GM12878 (cell line): Measurements from ENCODE around the gene SPATA16. TPM values are rescaled to one million over a fixed set of nuclear protein-coding genes. Genes with fewer than 3 reads are reported as not detected.
"Not testable (repeated sequence)": the region's sequence is repeated elsewhere in the genome, so short reads cannot be mapped to it uniquely, and the experiment has no call there.

Source experiments
- ATAC-seq: fragments of 200-7000 bp; cut with Tn5 transposase; 3 replicates; pipeline ENCODE4 v1.9.1; 2020; ENCODE audit warnings: mild to moderate bottlenecking, moderate library complexity
- BruUV-seq: library from RNA; stranded (reverse); fragments of 400-500 nt; replicated peaks from 2 replicates; lab custom pipeline; 2021; lab: Mats Ljungman, UMichigan
- CTCF ChIA-PET: fragments of 300-600 bp; sonication (Branson Sonifier 250); formaldehyde crosslinking; extraction: SDS; loops from one replicate; lab custom pipeline; 2021; ENCODE audit warnings: inconsistent platforms; lab: Yijun Ruan, JAX
- POLR2A ChIA-PET: fragments of 350-600 bp; formaldehyde crosslinking; extraction: SDS; loops from one replicate; lab custom pipeline; 2021; ENCODE audit warnings: inconsistent platforms; lab: Charles Lee
- RAD21 ChIA-PET: fragments of 300-600 bp; sonication (Branson Sonifier 250); formaldehyde crosslinking; loops from one replicate; lab custom pipeline; 2023; ENCODE audit warnings: antibody characterized with exemption; ENCODE audit not compliant: unreplicated experiment; lab: Charles Lee
- SMC1A ChIA-PET: fragments of 300-600 bp; sonication (Branson Sonifier 250); formaldehyde crosslinking; loops from one replicate; lab custom pipeline; 2023; ENCODE audit not compliant: unreplicated experiment, uncharacterized antibody; lab: Charles Lee
- DNase-seq: peaks from one replicate; pipeline ENCODE4 v3.0.0-alpha.2; 2011; ENCODE audit warnings: low read depth, low spot score
- FAIRE-seq: peaks from 3 replicates; lab custom pipeline; 2011; peaks lifted over from hg19 to GRCh38; lab: Jason Lieb, UNC
- H2AFZ ChIP-seq: 2 replicates; pipeline ENCODE4 v1.6.0; 2011; ENCODE audit warnings: low read depth, low read length, control low read depth; ENCODE audit not compliant: control insufficient read depth
- H3K27ac ChIP-seq: 2 replicates; pipeline ENCODE4 v1.5.1; 2011; ENCODE audit warnings: control low read depth; ENCODE audit not compliant: control insufficient read depth, insufficient read depth
- H3K27me3 ChIP-seq, 2 experiments: replicated peaks in 1 of 2; 2 replicates each; pipeline versions ENCODE4 v1.6.0 to v1.6.1; 2011; ENCODE audit warnings: low read length in 1 of 2; ENCODE audit not compliant: control insufficient read depth in 2 of 2, insufficient read depth in 2 of 2
- H3K36me3 ChIP-seq, 2 experiments: 2 replicates each; pipeline ENCODE4 v1.5.1; 2011; ENCODE audit warnings: low read length in 1 of 2; ENCODE audit not compliant: control insufficient read depth in 2 of 2, insufficient read depth in 2 of 2
- H3K4me1 ChIP-seq: 2 replicates; pipeline ENCODE4 v1.6.1; 2011; ENCODE audit warnings: mild to moderate bottlenecking, low read length, moderate library complexity, mixed read lengths; ENCODE audit not compliant: control insufficient read depth, insufficient read depth
- H3K4me2 ChIP-seq: 2 replicates; pipeline ENCODE4 v1.6.0; 2011; ENCODE audit warnings: control low read depth; ENCODE audit not compliant: control insufficient read depth, insufficient read depth
- H3K4me3 ChIP-seq: fragments of 200-600 bp; sonication (generic); 2 replicates; pipeline ENCODE4 v1.5.1; 2016
- H3K79me2 ChIP-seq: 2 replicates; pipeline ENCODE4 v1.6.0; 2011; ENCODE audit warnings: low read length; ENCODE audit not compliant: control insufficient read depth, insufficient read depth
- H3K9ac ChIP-seq: 2 replicates; pipeline ENCODE4 v1.8.0; 2011; ENCODE audit warnings: low read length, control low read depth, mixed read lengths; ENCODE audit not compliant: control insufficient read depth, insufficient read depth
- H3K9me3 ChIP-seq: replicated peaks from 3 replicates; pipeline ENCODE4 v1.5.1; 2011; ENCODE audit warnings: mild to moderate bottlenecking, low read length; ENCODE audit not compliant: control insufficient read depth, insufficient read depth
- H4K20me1 ChIP-seq: 2 replicates; pipeline ENCODE4 v1.6.0; 2011; ENCODE audit not compliant: control insufficient read depth, insufficient read depth
- E2F8 ChIP-seq: fragments of 450-650 bp; IDR thresholded peaks from 2 replicates; pipeline ENCODE4 v1.6.1; 2018; ENCODE audit warnings: mild to moderate bottlenecking, low read depth, moderate library complexity; ENCODE audit not compliant: partially characterized antibody
- HSF1 ChIP-seq: fragments of 150-350 bp; IDR thresholded peaks from 2 replicates; pipeline ENCODE4 v1.6.1; 2014; ENCODE audit warnings: mild to moderate bottlenecking, low read depth, low read length
- MYC ChIP-seq: IDR thresholded peaks from 2 replicates; pipeline ENCODE4 v1.6.1; 2011; ENCODE audit warnings: mild to moderate bottlenecking, low read length, moderate library complexity, inconsistent platforms; ENCODE audit not compliant: insufficient read depth, insufficient replicate concordance, insufficient read length, severe bottlenecking
- SMAD1 ChIP-seq: fragments of 450-650 bp; IDR thresholded peaks from 2 replicates; pipeline ENCODE4 v1.6.1; 2018; ENCODE audit warnings: mild to moderate bottlenecking, low read depth; ENCODE audit not compliant: partially characterized antibody
- TARDBP ChIP-seq: IDR thresholded peaks from 2 replicates; pipeline ENCODE4 v1.6.1; 2016; ENCODE audit warnings: borderline replicate concordance
- ZNF207 ChIP-seq: fragments of 450-650 bp; IDR thresholded peaks from 2 replicates; pipeline ENCODE4 v1.6.1; 2014; ENCODE audit warnings: antibody characterized with exemption, mild to moderate bottlenecking, borderline replicate concordance
- ZNF384 ChIP-seq: IDR thresholded peaks from 2 replicates; pipeline ENCODE4 v1.6.1; 2012; ENCODE audit warnings: low read depth, mild to moderate bottlenecking, low read length, improper control_type of control experiment, borderline replicate concordance
- WGBS: methylation state at CpG from one replicate; pipeline ENCODE4 v1.1.6; 2016; ENCODE audit warnings: low lambda C conversion rate; ENCODE audit not compliant: insufficient replicate concordance, insufficient coverage; ENCODE audit errors: missing lambda C conversion rate; 5-methylcytosine and 5-hydroxymethylcytosine counted together
- in situ Hi-C: fragments of 300-500 bp; cut with MboI; formaldehyde crosslinking; loops from 9 replicates; pipeline ENCODE4 v1.14.3; 2018; ENCODE audit warnings: mixed read lengths
- intact Hi-C: fragments of 100-400 bp; cut with micrococcal nuclease; formaldehyde crosslinking; loops from one replicate; pipeline ENCODE4 v1.14.2; 2022; ENCODE audit not compliant: unreplicated experiment
- polyA plus RNA-seq, 11 experiments: library from polyadenylated mRNA; depleted of rRNA in 4 of 11; unstranded in 6 of 11; stranded (reverse) in 5 of 11; fragments of >200 nt; fragmentation: Nextera tagmentation in 4 of 11; fragmentation: Illumina TruSeq in 1 of 11; extraction: Ambion mirVana in 4 of 11; extraction: Trizol in 1 of 11; gene quantifications; 1 replicate in 1 of 11; 2 replicates in 10 of 11; pipeline versions ENCODE4 v1.2.1 to v1.2.3, GENCODE V29; 2011 to 2016; ENCODE audit warnings: inconsistent platforms in 2 of 11, missing spikeins in 2 of 11, low read depth in 1 of 11
- total RNA-seq, 4 experiments: library from RNA; depleted of rRNA in 3 of 4; stranded (reverse); fragments of >200 nt in 3 of 4; fragmentation: Illumina TruSeq in 1 of 4; extraction: Trizol in 1 of 4; gene quantifications; 2 replicates each; pipeline versions ENCODE4 v1.2.1 to v1.2.3, GENCODE V29; 2013 to 2021

SPATA16 gene
- total and polyA plus RNA-seq, 10 of the 15 experiments (the other 5 are each of a cell fraction or from before 2014, with no cell fraction given), result 0.04 TPM; not detected in 9

DNA sequence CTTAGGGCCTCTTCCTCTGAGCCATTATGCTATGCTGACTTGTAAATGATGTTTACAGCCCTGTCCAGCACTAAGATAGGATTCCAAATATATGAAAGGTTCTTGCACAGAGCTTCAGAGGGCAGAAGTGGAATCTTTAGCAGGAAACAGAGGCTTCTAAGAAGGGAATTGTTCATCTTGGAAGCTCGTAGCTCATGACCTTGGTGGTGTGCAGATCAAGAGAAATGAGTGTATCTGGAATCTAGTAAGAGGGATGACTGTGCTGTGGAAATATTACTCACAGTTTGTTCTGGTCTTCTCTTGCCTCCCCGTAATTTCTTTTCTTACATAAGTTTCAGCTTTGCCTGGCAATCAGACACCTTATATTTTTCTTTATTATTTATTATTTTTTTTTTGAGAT, 175.8 kb downstream of the SPATA16 start (continued):
- TF ChIP-seq HSF1 (no peak), ZNF384 (no peak), SMAD1 (no peak), ZNF207 (no peak), E2F8 (no peak), MYC (no peak), TARDBP (no peak)

- H3K27ac ChIP-seq, H2AFZ ChIP-seq, CTCF ChIA-PET, BruUV-seq, H3K9me3 ChIP-seq, H3K4me3 ChIP-seq, H3K9ac ChIP-seq, H3K36me3 ChIP-seq, ATAC-seq, intact Hi-C loops, FAIRE-seq, H3K4me1 ChIP-seq, DNase-seq, H4K20me1 ChIP-seq, H3K79me2 ChIP-seq, H3K27me3 ChIP-seq, POLR2A ChIA-PET, RAD21 ChIA-PET, in situ Hi-C loops, H3K4me2 ChIP-seq: not testable (repeated sequence)
- SMC1A ChIA-PET, result interaction anchor here (0.9 kb wide), 1 partner anchor 14 kb away, joined by 3 read pairs; no protein-coding TSS in a partner anchor
- 36% methylated on average over 3 of the region's 3 CpGs for WGBS
These were observed 180.3 kb downstream of the SPATA16 start for GRCh38 chr3:172960626-172961182.
